ENCODE data around the gene PARVB.

DNA sequence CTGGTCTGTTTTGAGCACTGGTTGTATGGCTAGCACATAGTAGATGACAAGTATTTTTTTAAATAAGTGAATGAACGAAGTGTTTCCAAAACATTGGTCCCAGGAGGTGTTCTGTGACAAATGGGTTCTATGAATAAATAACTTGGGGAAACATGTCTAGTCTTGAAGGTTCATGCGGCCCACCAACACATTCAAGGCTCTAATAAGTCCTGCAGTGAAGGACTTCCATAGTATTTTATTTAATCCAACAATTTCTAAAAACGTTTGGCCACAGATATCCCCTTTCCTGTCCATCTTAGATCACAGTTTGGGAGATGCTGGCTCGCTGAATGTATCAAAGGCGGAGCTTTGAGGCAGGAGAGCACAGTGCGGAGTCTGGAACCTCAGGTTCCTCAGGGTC is 179.1 kb downstream of the PARVB start:
- no peak for TF ChIP-seq POLR2A (IDR thresholded peaks at IDR 0.05)
- TF ChIP-seq, protein P1, sequence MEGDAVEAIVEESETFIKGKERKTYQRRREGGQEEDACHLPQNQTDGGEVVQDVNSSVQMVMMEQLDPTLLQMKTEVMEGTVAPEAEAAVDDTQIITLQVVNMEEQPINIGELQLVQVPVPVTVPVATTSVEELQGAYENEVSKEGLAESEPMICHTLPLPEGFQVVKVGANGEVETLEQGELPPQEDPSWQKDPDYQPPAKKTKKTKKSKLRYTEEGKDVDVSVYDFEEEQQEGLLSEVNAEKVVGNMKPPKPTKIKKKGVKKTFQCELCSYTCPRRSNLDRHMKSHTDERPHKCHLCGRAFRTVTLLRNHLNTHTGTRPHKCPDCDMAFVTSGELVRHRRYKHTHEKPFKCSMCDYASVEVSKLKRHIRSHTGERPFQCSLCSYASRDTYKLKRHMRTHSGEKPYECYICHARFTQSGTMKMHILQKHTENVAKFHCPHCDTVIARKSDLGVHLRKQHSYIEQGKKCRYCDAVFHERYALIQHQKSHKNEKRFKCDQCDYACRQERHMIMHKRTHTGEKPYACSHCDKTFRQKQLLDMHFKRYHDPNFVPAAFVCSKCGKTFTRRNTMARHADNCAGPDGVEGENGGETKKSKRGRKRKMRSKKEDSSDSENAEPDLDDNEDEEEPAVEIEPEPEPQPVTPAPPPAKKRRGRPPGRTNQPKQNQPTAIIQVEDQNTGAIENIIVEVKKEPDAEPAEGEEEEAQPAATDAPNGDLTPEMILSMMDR (IDR thresholded peaks at IDR 0.05): no peak
